GM12865 (cell line): ENCODE results near the gene NUP85.
"Not testable (repeated sequence)": the region's sequence is repeated elsewhere in the genome, so short reads cannot be mapped to it uniquely, and the experiment has no call there.

Experiments used
- DNase-seq: peaks from one replicate; pipeline ENCODE4 v3.0.0; 2010; ENCODE audit warnings: low read depth
- H3K4me3 ChIP-seq: 2 replicates; pipeline ENCODE4 v1.5.1; 2011; ENCODE audit warnings: mild to moderate bottlenecking, low read depth, low read length, control low read depth
- TF ChIP-seq, protein P1 (sequence below): IDR thresholded peaks from 2 replicates; pipeline ENCODE4 v1.5.1; 2011; ENCODE audit warnings: low read length, control low read depth, low read depth, inconsistent platforms; ENCODE audit not compliant: insufficient read depth; ENCODE audit errors: missing control alignments

Gene NUP85

DNA sequence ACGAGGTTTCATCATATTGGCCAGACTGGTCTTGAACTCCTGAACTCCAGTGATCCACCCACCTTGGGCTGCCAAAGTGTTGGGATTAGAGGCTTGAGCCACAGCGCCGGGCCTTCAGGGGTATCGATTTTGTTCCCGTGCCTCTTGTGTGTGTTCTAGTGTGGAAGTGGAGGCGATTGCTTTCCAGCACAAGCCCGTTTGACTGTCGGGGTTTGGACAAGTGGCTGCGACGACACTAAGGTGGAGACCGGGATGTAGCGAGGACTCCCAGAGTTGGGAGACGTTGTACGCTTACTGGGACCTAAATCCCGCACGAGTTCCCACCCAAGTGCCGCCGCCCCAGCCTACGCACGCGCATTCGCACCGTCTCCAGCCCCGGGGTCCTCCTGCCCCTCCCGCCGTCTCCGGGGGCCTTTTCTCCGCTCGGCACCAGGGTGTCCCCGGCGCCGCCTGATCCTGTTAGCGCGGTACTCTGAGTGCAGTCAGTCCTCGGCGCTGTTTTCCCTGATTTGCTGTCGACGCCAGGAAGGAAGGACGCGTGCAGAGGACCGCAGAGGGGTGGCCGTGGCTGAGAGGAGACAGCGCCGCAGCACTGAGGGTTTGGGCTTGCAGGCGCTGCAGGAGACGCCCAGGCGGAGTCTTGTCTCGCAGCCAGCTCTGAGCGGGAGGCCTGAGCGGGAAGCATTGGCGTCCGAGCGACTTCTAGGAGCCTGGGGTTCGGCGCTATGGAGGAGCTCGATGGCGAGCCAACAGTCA is at the start of gene NUP85:
NUP85 (plus strand) TSS at position 643 of the 756 bp plus-strand sequence; CDS start at position 726, 83 bp downstream.
- peak; percentile 95 for DNase-seq
- TF ChIP-seq, protein P1, sequence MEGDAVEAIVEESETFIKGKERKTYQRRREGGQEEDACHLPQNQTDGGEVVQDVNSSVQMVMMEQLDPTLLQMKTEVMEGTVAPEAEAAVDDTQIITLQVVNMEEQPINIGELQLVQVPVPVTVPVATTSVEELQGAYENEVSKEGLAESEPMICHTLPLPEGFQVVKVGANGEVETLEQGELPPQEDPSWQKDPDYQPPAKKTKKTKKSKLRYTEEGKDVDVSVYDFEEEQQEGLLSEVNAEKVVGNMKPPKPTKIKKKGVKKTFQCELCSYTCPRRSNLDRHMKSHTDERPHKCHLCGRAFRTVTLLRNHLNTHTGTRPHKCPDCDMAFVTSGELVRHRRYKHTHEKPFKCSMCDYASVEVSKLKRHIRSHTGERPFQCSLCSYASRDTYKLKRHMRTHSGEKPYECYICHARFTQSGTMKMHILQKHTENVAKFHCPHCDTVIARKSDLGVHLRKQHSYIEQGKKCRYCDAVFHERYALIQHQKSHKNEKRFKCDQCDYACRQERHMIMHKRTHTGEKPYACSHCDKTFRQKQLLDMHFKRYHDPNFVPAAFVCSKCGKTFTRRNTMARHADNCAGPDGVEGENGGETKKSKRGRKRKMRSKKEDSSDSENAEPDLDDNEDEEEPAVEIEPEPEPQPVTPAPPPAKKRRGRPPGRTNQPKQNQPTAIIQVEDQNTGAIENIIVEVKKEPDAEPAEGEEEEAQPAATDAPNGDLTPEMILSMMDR = no peak
- peak within 1 kb of the TSS; percentile 89 for H3K4me3 ChIP-seq

- H3K4me3 ChIP-seq, DNase-seq: not testable (repeated sequence)
Observed at GRCh38 chr17:75158480-75158879, 47.0 kb upstream of the NUP85 start.

GRCh38 chr17:75159196-75160031 is 46.1 kb upstream of the NUP85 start:
- H3K4me3 ChIP-seq = no peak overlapping the region
- no peak for DNase-seq
- TF ChIP-seq, protein P1 = no peak

DNA sequence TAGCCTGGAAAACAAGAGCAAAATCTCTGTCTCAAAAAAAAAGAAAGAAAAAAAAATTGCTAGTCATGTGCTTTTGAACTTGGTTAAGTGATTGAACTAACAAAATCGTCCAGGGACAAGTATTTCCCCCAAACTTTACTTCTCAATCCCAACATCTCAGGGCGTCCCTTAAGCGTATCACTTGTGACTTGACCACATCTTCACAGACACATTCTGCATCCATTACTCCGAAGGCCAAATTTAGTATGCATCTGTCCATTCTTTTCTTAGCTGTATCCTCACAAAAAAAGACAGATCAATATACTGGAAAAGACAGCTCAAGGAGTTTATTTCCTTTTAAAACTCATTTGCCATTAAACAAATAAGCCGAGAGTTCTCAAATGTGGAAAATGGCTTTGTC is 45.3 kb upstream of the NUP85 start:
- TF ChIP-seq, protein P1 = no peak
- no peak for DNase-seq
- no peak overlapping the region for H3K4me3 ChIP-seq

GRCh38 chr17:75163074-75163473 is 42.4 kb upstream of the NUP85 start:
- DNase-seq = no peak
- TF ChIP-seq, protein P1 = no peak
- H3K4me3 ChIP-seq = no peak overlapping the region

- H3K4me3 ChIP-seq, DNase-seq: not testable (repeated sequence)
Observed at GRCh38 chr17:75164606-75165005, 40.9 kb upstream of the NUP85 start.

- no peak for DNase-seq
- no peak overlapping the region for H3K4me3 ChIP-seq
- TF ChIP-seq, protein P1 = no peak
Observed at GRCh38 chr17:75168998-75169397, 36.5 kb upstream of the NUP85 start.
